Measurements from ENCODE around the gene RND1. TPM values are rescaled to one million over a fixed set of nuclear protein-coding genes. Genes with fewer than 3 reads are reported as not detected.
"Not testable (repeated sequence)": the region's sequence is repeated elsewhere in the genome, so short reads cannot be mapped to it uniquely, and the experiment has no call there.

The RND1 gene
- total RNA-seq, 1 donor from 2014 or later: 0.85 TPM

GRCh38 chr12:48858043-48858442, 7.6 kb downstream of the RND1 start:
- Histone ChIP-seq H3K36me3 (no peaks in the 10 kb centered on the region), H3K9me3 (no peaks in the 10 kb centered on the region), H3K4me3 (no peak overlapping the region), H3K27ac (no peak overlapping the region), H3K27me3 (no peaks in the 10 kb centered on the region), H3K4me1 (no peaks in the 10 kb centered on the region)
- TF ChIP-seq CTCF (IDR thresholded peaks at IDR 0.05): no peak
- intact Hi-C loops (cut with DNase I): no loop called here
- no peak for DNase-seq (ENCODE audit: low spot score in 2 of 2)

GRCh38 chr12:48857278-48857994, 8.2 kb downstream of the RND1 start:
- no peak for TF ChIP-seq CTCF (IDR thresholded peaks at IDR 0.05)
- no peaks in the 10 kb centered on the region for H3K36me3 ChIP-seq
- no peaks in the 10 kb centered on the region for H3K9me3 ChIP-seq
- no peaks in the 10 kb centered on the region for H3K27me3 ChIP-seq
- H3K4me1 ChIP-seq: peaks cover 2 to 4% of the 10 kb centered on the region in 2 donors
- H3K27ac ChIP-seq: no peak overlapping the region
- no peak overlapping the region for H3K4me3 ChIP-seq
- DNase-seq (ENCODE audit: low spot score in 2 of 2): no peak
- intact Hi-C loops (cut with DNase I): no loop called here

- Histone ChIP-seq H3K27ac (no peak overlapping the region), H3K36me3 (no peaks in the 10 kb centered on the region), H3K27me3 (no peaks in the 10 kb centered on the region), H3K9me3 (no peaks in the 10 kb centered on the region), H3K4me1 (peaks cover 2 to 4% of the 10 kb centered on the region in 2 donors), H3K4me3 (no peak overlapping the region)
- DNase-seq (ENCODE audit: low spot score in 2 of 2): no peak
- intact Hi-C loops (cut with DNase I): no loop called here
- TF ChIP-seq CTCF (IDR thresholded peaks at IDR 0.05): no peak
Observed at GRCh38 chr12:48856379-48856778, 9.3 kb downstream of the RND1 start.

GRCh38 chr12:48854932-48855331, 10.7 kb downstream of the RND1 start:
- peaks cover 5 to 18% of the 10 kb centered on the region in 2 donors for H3K4me1 ChIP-seq
- DNase-seq (ENCODE audit: low spot score in 2 of 2); H3K27ac ChIP-seq; H3K27me3 ChIP-seq; H3K36me3 ChIP-seq; intact Hi-C loops (cut with DNase I); H3K9me3 ChIP-seq; H3K4me3 ChIP-seq: not testable (repeated sequence)

GRCh38 chr12:48854488-48854887, 11.2 kb downstream of the RND1 start:
- intact Hi-C loops (cut with DNase I): no loop called here
- Histone ChIP-seq H3K4me1 (peaks cover 5 to 20% of the 10 kb centered on the region in 2 donors), H3K27me3 (no peaks in the 10 kb centered on the region), H3K9me3 (no peaks in the 10 kb centered on the region), H3K36me3 (peaks cover 4 to 5% of the 10 kb centered on the region in 2 donors), H3K27ac (no peak overlapping the region), H3K4me3 (no peak overlapping the region)
- DNase-seq (ENCODE audit: low spot score in 2 of 2): no peak
- TF ChIP-seq CTCF (IDR thresholded peaks at IDR 0.05): no peak

GRCh38 chr12:48852734-48853688, 12.7 kb downstream of the RND1 start:
- Histone ChIP-seq H3K9me3 (no peaks in the 10 kb centered on the region), H3K27ac (peak overlapping the region; percentile 77 to 83), H3K4me3 (peak overlapping the region; percentile 79 to 89), H3K27me3 (no peaks in the 10 kb centered on the region), H3K4me1 (peaks cover 5 to 20% of the 10 kb centered on the region in 2 donors), H3K36me3 (peaks cover 4 to 8% of the 10 kb centered on the region in 2 donors)
- peak; percentile 38 to 96 for DNase-seq (ENCODE audit: low spot score in 2 of 2)
- peak; percentile 86 to 92 (median 88) for TF ChIP-seq CTCF (IDR thresholded peaks at IDR 0.05)
- intact Hi-C loops (cut with DNase I): loop anchor here (1.0 to 2.0 kb wide), 6 partner anchors 12 to 142 kb away; partner anchors contain the start of genes ARF3 and RND1
